SK-N-MC (cell line): ENCODE measurements around the gene WWC1.

ENCODE experiments used
- FOXP2 ChIP-seq: optimal IDR thresholded peaks from 2 replicates; pipeline ENCODE3; 2011; ENCODE audit warnings: mild to moderate bottlenecking, moderate library complexity; ENCODE audit not compliant: insufficient read depth; ENCODE audit errors: extremely low read length, control extremely low read depth
- POLR2AphosphoS5 ChIP-seq: IDR thresholded peaks from 2 replicates; pipeline ENCODE4 v1.6.1; 2012; ENCODE audit warnings: mild to moderate bottlenecking, low read depth, low read length, borderline replicate concordance

- TF ChIP-seq FOXP2 (no peak), POLR2AphosphoS5 (no peak)
These were observed 185.6 kb downstream of the WWC1 start for GRCh38 chr5:168477060-168477459.
